PC-9 (cell line): ENCODE results near the gene PEF1.

Source experiments
- EZH2 ChIP-seq: fragments of 200-600 bp; sonication (generic); IDR thresholded peaks from 2 replicates; pipeline ENCODE4 v1.8.0; 2017; ENCODE audit warnings: antibody characterized with exemption, low read depth
- TF ChIP-seq, protein P1 (sequence below): fragments of 200-600 bp; sonication (generic); conservative IDR thresholded peaks from 2 replicates; pipeline ENCODE4 v1.6.1; 2017; ENCODE audit warnings: mixed run types, antibody characterized with exemption, mild to moderate bottlenecking, moderate library complexity

DNA sequence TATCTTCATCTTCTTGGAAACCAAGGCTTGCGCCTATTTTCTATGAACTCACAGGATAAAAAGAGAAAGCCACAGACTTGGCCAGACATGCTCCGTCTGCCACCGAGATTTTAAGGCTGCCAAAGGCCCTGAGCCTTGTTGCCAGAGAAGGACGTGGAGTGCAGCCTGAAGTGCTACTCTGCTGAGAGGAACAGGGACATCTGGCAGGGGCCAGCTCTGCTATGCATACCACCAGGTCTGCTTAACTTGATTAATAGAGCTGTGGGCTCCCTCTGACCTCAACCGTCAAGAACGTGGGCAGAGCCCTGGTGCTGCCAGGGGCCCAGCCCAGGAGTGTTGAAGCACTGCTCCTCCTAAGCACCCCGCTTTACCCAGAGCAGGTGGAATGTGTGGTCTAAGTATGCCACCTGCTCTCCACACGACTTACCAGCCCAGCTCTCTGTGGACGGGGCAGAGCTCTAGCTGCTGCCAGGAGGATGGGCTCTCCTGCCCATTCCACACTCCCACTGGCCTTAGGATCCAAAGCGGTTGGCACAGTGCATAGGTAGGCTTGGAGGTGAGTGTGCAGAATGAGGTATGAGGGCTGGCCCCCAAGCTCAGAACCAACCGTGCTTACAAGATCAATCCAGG lies 16.6 kb downstream of the PEF1 start:
- TF ChIP-seq, protein P1, sequence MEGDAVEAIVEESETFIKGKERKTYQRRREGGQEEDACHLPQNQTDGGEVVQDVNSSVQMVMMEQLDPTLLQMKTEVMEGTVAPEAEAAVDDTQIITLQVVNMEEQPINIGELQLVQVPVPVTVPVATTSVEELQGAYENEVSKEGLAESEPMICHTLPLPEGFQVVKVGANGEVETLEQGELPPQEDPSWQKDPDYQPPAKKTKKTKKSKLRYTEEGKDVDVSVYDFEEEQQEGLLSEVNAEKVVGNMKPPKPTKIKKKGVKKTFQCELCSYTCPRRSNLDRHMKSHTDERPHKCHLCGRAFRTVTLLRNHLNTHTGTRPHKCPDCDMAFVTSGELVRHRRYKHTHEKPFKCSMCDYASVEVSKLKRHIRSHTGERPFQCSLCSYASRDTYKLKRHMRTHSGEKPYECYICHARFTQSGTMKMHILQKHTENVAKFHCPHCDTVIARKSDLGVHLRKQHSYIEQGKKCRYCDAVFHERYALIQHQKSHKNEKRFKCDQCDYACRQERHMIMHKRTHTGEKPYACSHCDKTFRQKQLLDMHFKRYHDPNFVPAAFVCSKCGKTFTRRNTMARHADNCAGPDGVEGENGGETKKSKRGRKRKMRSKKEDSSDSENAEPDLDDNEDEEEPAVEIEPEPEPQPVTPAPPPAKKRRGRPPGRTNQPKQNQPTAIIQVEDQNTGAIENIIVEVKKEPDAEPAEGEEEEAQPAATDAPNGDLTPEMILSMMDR: no peak
- TF ChIP-seq EZH2: no peak
